HepG2 (cell line): Measurements from ENCODE around the gene GNA12.

ENCODE experiments used
- CCDC6 ChIP-seq: sonication (generic); formaldehyde crosslinking; IDR thresholded peaks from 2 replicates; pipeline ENCODE4 v1.8.1; 2022; ENCODE audit warnings: mild to moderate bottlenecking, missing genetic modification reagents, moderate library complexity
- CHD2 ChIP-seq: IDR thresholded peaks from 2 replicates; pipeline ENCODE4 v1.6.1; 2011; ENCODE audit warnings: low read depth, low read length, improper control_type of control experiment
- ESRRA ChIP-seq: sonication (generic); formaldehyde crosslinking; IDR thresholded peaks from 2 replicates; pipeline ENCODE4 v1.5.1; 2020; ENCODE audit warnings: mild to moderate bottlenecking, low read depth, missing genetic modification reagents
- KDM5A ChIP-seq: fragments of 200-600 bp; sonication (generic); IDR thresholded peaks from 2 replicates; pipeline ENCODE4 v1.7.0; 2018; ENCODE audit warnings: antibody characterized with exemption, mild to moderate bottlenecking, low read length, borderline replicate concordance
- NCOR1 ChIP-seq: fragments of 200-600 bp; sonication (generic); IDR thresholded peaks from 2 replicates; pipeline ENCODE4 v1.7.0; 2017; ENCODE audit warnings: antibody characterized with exemption, low read length, borderline replicate concordance
- NRL ChIP-seq: sonication (generic); formaldehyde crosslinking; IDR thresholded peaks from 2 replicates; pipeline ENCODE4 v1.5.0; 2020; ENCODE audit warnings: missing genetic modification reagents, mild to moderate bottlenecking, moderate library complexity, borderline replicate concordance
- RBM39 ChIP-seq: fragments of 200-400 bp; formaldehyde crosslinking; IDR thresholded peaks from one replicate; pipeline ENCODE4 v1.6.1; 2018; ENCODE audit warnings: antibody characterized with exemption, mild to moderate bottlenecking, low read depth, low read length; ENCODE audit not compliant: poor library complexity, severe bottlenecking
- ZSCAN25 ChIP-seq: sonication (generic); formaldehyde crosslinking; IDR thresholded peaks from 2 replicates; pipeline ENCODE4 v1.8.0; 2022; ENCODE audit warnings: mild to moderate bottlenecking, missing genetic modification reagents
- TF ChIP-seq, protein P1 (sequence below): sonication (generic); formaldehyde crosslinking; IDR thresholded peaks from 2 replicates; pipeline ENCODE4 v1.4.0; 2020; ENCODE audit warnings: low read depth, missing genetic modification reagents
- TF ChIP-seq, protein P2 (sequence below): sonication (generic); formaldehyde crosslinking; IDR thresholded peaks from 2 replicates; pipeline ENCODE4 v1.4.0; 2020; ENCODE audit warnings: low read depth, mild to moderate bottlenecking, missing genetic modification reagents
- TF ChIP-seq, protein P3 (sequence below): sonication (generic); formaldehyde crosslinking; IDR thresholded peaks from 2 replicates; pipeline ENCODE4 v1.5.0; 2020; ENCODE audit warnings: mild to moderate bottlenecking, missing genetic modification reagents, moderate library complexity
- TF ChIP-seq, protein P4 (sequence below): IDR thresholded peaks from 2 replicates; pipeline ENCODE4 v1.6.1; 2016; ENCODE audit warnings: mild to moderate bottlenecking, missing biosample characterization, missing genetic modification reagents

DNA sequence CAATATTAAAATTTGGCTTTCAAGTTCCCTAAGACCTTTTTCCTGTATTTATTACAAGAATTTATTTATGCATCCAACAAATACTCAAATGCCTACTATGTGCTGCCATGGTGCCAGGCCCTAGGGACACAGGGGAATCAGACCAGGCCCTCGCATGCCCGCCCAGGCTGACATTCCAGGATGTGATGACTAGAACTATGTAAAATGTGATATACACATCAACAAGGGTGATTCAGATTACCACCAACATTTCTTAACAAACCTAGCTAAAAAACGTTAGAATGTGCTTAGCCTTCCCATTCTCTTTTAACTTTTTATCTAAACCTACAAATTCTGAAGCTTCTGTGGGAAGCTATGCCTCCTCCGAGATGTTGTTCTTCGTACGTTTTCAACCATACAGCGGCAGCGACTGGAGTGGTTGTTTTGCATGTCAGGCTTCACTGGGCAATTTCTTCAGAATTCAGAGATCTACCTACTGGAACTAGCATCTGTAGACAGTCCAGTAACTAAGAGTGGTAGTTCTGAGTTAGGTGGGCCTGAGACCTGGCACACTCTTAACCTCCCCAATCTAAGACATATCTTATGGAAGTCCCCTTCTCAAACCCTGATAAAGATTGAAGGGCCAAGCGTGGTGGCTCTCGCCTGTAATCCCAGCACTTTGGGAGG, 22.1 kb downstream of the GNA12 start:
- no peak for TF ChIP-seq ZSCAN25 (CRISPR knock-in tag)
- TF ChIP-seq CHD2, result no peak
- TF ChIP-seq CCDC6, result no peak
- no peak for TF ChIP-seq ESRRA
- TF ChIP-seq, protein P1, sequence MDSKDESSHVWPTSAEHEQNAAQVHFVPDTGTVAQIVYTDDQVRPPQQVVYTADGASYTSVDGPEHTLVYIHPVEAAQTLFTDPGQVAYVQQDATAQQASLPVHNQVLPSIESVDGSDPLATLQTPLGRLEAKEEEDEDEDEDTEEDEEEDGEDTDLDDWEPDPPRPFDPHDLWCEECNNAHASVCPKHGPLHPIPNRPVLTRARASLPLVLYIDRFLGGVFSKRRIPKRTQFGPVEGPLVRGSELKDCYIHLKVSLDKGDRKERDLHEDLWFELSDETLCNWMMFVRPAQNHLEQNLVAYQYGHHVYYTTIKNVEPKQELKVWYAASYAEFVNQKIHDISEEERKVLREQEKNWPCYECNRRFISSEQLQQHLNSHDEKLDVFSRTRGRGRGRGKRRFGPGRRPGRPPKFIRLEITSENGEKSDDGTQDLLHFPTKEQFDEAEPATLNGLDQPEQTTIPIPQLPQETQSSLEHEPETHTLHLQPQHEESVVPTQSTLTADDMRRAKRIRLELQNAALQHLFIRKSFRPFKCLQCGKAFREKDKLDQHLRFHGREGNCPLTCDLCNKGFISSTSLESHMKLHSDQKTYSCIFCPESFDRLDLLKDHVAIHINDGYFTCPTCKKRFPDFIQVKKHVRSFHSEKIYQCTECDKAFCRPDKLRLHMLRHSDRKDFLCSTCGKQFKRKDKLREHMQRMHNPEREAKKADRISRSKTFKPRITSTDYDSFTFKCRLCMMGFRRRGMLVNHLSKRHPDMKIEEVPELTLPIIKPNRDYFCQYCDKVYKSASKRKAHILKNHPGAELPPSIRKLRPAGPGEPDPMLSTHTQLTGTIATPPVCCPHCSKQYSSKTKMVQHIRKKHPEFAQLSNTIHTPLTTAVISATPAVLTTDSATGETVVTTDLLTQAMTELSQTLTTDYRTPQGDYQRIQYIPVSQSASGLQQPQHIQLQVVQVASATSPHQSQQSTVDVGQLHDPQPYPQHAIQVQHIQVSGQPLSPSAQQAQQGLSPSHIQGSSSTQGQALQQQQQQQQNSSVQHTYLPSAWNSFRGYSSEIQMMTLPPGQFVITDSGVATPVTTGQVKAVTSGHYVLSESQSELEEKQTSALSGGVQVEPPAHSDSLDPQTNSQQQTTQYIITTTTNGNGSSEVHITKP (CRISPR knock-in tag), result no peak
- TF ChIP-seq, protein P2, sequence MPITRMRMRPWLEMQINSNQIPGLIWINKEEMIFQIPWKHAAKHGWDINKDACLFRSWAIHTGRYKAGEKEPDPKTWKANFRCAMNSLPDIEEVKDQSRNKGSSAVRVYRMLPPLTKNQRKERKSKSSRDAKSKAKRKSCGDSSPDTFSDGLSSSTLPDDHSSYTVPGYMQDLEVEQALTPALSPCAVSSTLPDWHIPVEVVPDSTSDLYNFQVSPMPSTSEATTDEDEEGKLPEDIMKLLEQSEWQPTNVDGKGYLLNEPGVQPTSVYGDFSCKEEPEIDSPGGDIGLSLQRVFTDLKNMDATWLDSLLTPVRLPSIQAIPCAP (CRISPR knock-in tag), result no peak
- no peak for TF ChIP-seq KDM5A
- TF ChIP-seq NCOR1, result no peak
- TF ChIP-seq, protein P3, sequence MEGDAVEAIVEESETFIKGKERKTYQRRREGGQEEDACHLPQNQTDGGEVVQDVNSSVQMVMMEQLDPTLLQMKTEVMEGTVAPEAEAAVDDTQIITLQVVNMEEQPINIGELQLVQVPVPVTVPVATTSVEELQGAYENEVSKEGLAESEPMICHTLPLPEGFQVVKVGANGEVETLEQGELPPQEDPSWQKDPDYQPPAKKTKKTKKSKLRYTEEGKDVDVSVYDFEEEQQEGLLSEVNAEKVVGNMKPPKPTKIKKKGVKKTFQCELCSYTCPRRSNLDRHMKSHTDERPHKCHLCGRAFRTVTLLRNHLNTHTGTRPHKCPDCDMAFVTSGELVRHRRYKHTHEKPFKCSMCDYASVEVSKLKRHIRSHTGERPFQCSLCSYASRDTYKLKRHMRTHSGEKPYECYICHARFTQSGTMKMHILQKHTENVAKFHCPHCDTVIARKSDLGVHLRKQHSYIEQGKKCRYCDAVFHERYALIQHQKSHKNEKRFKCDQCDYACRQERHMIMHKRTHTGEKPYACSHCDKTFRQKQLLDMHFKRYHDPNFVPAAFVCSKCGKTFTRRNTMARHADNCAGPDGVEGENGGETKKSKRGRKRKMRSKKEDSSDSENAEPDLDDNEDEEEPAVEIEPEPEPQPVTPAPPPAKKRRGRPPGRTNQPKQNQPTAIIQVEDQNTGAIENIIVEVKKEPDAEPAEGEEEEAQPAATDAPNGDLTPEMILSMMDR (CRISPR knock-in tag), result no peak
- TF ChIP-seq RBM39, result no peak
- no peak for TF ChIP-seq NRL
- TF ChIP-seq, protein P4, sequence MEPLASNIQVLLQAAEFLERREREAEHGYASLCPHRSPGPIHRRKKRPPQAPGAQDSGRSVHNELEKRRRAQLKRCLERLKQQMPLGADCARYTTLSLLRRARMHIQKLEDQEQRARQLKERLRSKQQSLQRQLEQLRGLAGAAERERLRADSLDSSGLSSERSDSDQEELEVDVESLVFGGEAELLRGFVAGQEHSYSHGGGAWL (CRISPR knock-in tag), result no peak
